CD14-positive monocyte (primary cell): ENCODE data around the gene PITHD1. TPM values are rescaled to one million over a fixed set of nuclear protein-coding genes. Genes with fewer than 3 reads are reported as not detected.

Experiments used
- DNase-seq, 3 donors: peaks; one replicate each; pipeline ENCODE4 v3.0.0-alpha.2; 2011 to 2022
- H2AFZ ChIP-seq: 2 replicates; pipeline ENCODE4 v1.6.0; 2012; ENCODE audit warnings: mild to moderate bottlenecking, low read depth, low read length, inconsistent platforms; ENCODE audit not compliant: insufficient read depth, poor library complexity, severe bottlenecking
- H3K27ac ChIP-seq, 2 donors: 1 replicate in 1 of 2; 2 replicates in 1 of 2; pipeline ENCODE4 v1.5.1; 2012 to 2013; ENCODE audit warnings: low read length in 2 of 2, control low read depth in 1 of 2, inconsistent platforms in 1 of 2, low read depth in 1 of 2, mild to moderate bottlenecking in 1 of 2
- H3K27me3 ChIP-seq, 2 donors: one replicate each; pipeline versions ENCODE4 v1.6.0 to v1.6.1; 2011 to 2013; ENCODE audit warnings: low read length in 2 of 2; ENCODE audit not compliant: control insufficient read depth in 2 of 2, insufficient read depth in 2 of 2
- H3K36me3 ChIP-seq, 2 donors: replicated peaks in 1 of 2; 1 replicate in 1 of 2; 2 replicates in 1 of 2; pipeline versions ENCODE4 v1.5.1 to v1.6.1; 2012 to 2013; ENCODE audit warnings: low read length in 2 of 2, control low read depth in 1 of 2, inconsistent platforms in 1 of 2, mild to moderate bottlenecking in 1 of 2; ENCODE audit not compliant: insufficient read depth in 2 of 2, control insufficient read depth in 1 of 2
- H3K4me1 ChIP-seq, 2 donors: 1 replicate in 1 of 2; 2 replicates in 1 of 2; pipeline versions ENCODE4 v1.5.1 to v1.6.1; 2012 to 2013; ENCODE audit warnings: low read length in 2 of 2, control low read depth in 1 of 2, inconsistent platforms in 1 of 2, mild to moderate bottlenecking in 1 of 2, moderate library complexity in 1 of 2; ENCODE audit not compliant: insufficient read depth in 2 of 2, control insufficient read depth in 1 of 2
- H3K4me2 ChIP-seq: replicated peaks from 2 replicates; pipeline ENCODE3; 2012; ENCODE audit warnings: low read length, moderate library complexity, mild to moderate bottlenecking; ENCODE audit not compliant: poor library complexity, severe bottlenecking; ENCODE audit errors: extremely low read depth
- H3K4me3 ChIP-seq, 3 experiments: fragments of 200-600 bp in 1 of 3; sonication (generic) in 1 of 3; replicated peaks in 1 of 3; 1 replicate in 2 of 3; 2 replicates in 1 of 3; pipeline ENCODE4 v1.5.1; 2011 to 2013; ENCODE audit warnings: low read length in 3 of 3, mild to moderate bottlenecking in 3 of 3, control low read depth in 2 of 3, low read depth in 2 of 3, inconsistent platforms in 1 of 3, moderate library complexity in 1 of 3
- H3K79me2 ChIP-seq: 2 replicates; pipeline ENCODE4 v1.6.0; 2012; ENCODE audit warnings: mild to moderate bottlenecking, control low read depth, inconsistent platforms, low read length, moderate library complexity; ENCODE audit not compliant: insufficient read depth
- H3K9ac ChIP-seq: 2 replicates; pipeline ENCODE4 v1.6.0; 2017; ENCODE audit warnings: low read length, mild to moderate bottlenecking; ENCODE audit not compliant: insufficient read depth, poor library complexity, severe bottlenecking
- H3K9me3 ChIP-seq, 2 donors: replicated peaks in 1 of 2; 1 replicate in 1 of 2; 2 replicates in 1 of 2; pipeline versions ENCODE4 v1.5.1 to v1.6.1; 2012 to 2013; ENCODE audit warnings: low read length in 2 of 2, control low read depth in 1 of 2; ENCODE audit not compliant: control insufficient read depth in 1 of 2, insufficient read depth in 1 of 2
- H4K20me1 ChIP-seq: 2 replicates; pipeline ENCODE4 v1.6.0; 2012; ENCODE audit warnings: mild to moderate bottlenecking, low read length, control low read depth, moderate library complexity; ENCODE audit not compliant: insufficient read depth
- H3K27ac Mint-ChIP-seq, 7 donors: one replicate each; pipeline ENCODE4 v1.8.0; 2020; ENCODE audit warnings: mild to moderate bottlenecking in 7 of 7, mixed read lengths in 7 of 7, moderate library complexity in 6 of 7, inconsistent platforms in 2 of 7
- H3K27me3 Mint-ChIP-seq, 3 donors: one replicate each; pipeline ENCODE4 v1.8.0; 2021 to 2022; ENCODE audit warnings: low read depth in 3 of 3, mild to moderate bottlenecking in 3 of 3, mixed read lengths in 3 of 3, moderate library complexity in 3 of 3, inconsistent platforms in 1 of 3
- H3K36me3 Mint-ChIP-seq, 2 donors: one replicate each; pipeline ENCODE4 v1.8.0; 2020; ENCODE audit warnings: mixed read lengths in 2 of 2, inconsistent platforms in 1 of 2, mild to moderate bottlenecking in 1 of 2
- H3K4me1 Mint-ChIP-seq: one replicate; pipeline ENCODE4 v1.8.0; 2020; ENCODE audit warnings: mild to moderate bottlenecking, mixed read lengths
- H3K4me3 Mint-ChIP-seq, 2 donors: one replicate each; pipeline ENCODE4 v1.8.0; 2020; ENCODE audit warnings: mild to moderate bottlenecking in 2 of 2, mixed read lengths in 2 of 2, moderate library complexity in 1 of 2
- H3K9me3 Mint-ChIP-seq, 7 donors: one replicate each; pipeline ENCODE4 v1.8.0; 2020 to 2022; ENCODE audit warnings: mixed read lengths in 7 of 7, mild to moderate bottlenecking in 6 of 7, moderate library complexity in 6 of 7, inconsistent platforms in 2 of 7
- CTCF ChIP-seq: fragments of 200-600 bp; IDR thresholded peaks from one replicate; pipeline ENCODE4 v1.8.0; 2022; ENCODE audit warnings: antibody characterized with exemption, mild to moderate bottlenecking
- WGBS: methylation state at CpG from one replicate; pipeline ENCODE4 v1.1.5; 2013; ENCODE audit warnings: missing lambda C conversion rate; ENCODE audit not compliant: insufficient coverage; 5-methylcytosine and 5-hydroxymethylcytosine counted together
- intact Hi-C, 2 donors: fragments of 100-400 bp; cut with micrococcal nuclease; formaldehyde crosslinking; loops; one replicate each; pipeline versions ENCODE4 v1.15.0 to v1.15.1; 2023
- polyA plus RNA-seq, 3 donors: library from polyadenylated mRNA; depleted of rRNA in 1 of 3; unstranded in 2 of 3; stranded (reverse) in 1 of 3; fragments of 300-500 nt in 2 of 3; fragments of >200 nt in 1 of 3; fragmentation: Illumina TruSeq in 2 of 3; gene quantifications; 1 replicate in 2 of 3; 2 replicates in 1 of 3; pipeline ENCODE4 v1.2.3, GENCODE V29; 2012 to 2021

Gene PITHD1
- polyA plus RNA-seq, 3 donors: 20.8 to 40.8 (median 29.9) TPM

- Histone ChIP-seq H3K9ac (no peak overlapping the region), H3K4me2 (no peak overlapping the region), H3K9me3 (no peaks in the 10 kb centered on the region), H3K79me2 (no peaks in the 10 kb centered on the region), H3K4me1 (peaks cover 26% of the 10 kb centered on the region in 2 donors), H2AFZ (no peak overlapping the region), H3K27me3 (no peaks in the 10 kb centered on the region), H3K36me3 (no peaks in the 10 kb centered on the region), H3K4me3 (no peak overlapping the region), H4K20me1 (no peaks in the 10 kb centered on the region), H3K27ac (peak overlapping the region in 1 of 2 donors; percentile 68)
- DNase-seq: peak in 2 of 3 donors; percentile 72 to 77
- H3K9me3 Mint-ChIP-seq: no peaks in the 10 kb centered on the region
- TF ChIP-seq CTCF: no peak
- no CpG with 5 or more reads among the region's 3 CpGs for WGBS
- H3K27ac Mint-ChIP-seq: peak overlapping the region in 3 of 7 donors; percentile 12 to 38 (median 18)
- intact Hi-C loops: no loop called here
- no peak overlapping the region for H3K4me3 Mint-ChIP-seq
- H3K27me3 Mint-ChIP-seq: peaks cover 0 to 5% (median 0%) of the 10 kb centered on the region in 3 donors
- H3K36me3 Mint-ChIP-seq: no peaks in the 10 kb centered on the region
- peaks cover 27% of the 10 kb centered on the region for H3K4me1 Mint-ChIP-seq
These were observed 57.8 kb downstream of the PITHD1 start for GRCh38 chr1:23836037-23836436.

Other genes starting within 250 kb of the PITHD1 start
- gene E2F2, start 247.2 kb upstream of the PITHD1 start, polyA plus RNA-seq: 1 to 10 TPM in 2 of 3 donors, under 1 TPM in 1; 0.24 to 4.7 (median 1.8) TPM
- gene ID3, start 218.9 kb upstream of the PITHD1 start, polyA plus RNA-seq: 10 to 100 TPM in 1 of 3 donors, 1 to 10 TPM in 2; 1.1 to 31.1 (median 2.5) TPM
- gene RPL11, start 86.6 kb upstream of the PITHD1 start, polyA plus RNA-seq: 100 to 1,000 TPM; 542 to 923 (median 552) TPM
- gene ELOA, start 34.9 kb upstream of the PITHD1 start, polyA plus RNA-seq: 10 to 100 TPM; 25.4 to 31.2 (median 28.7) TPM
- 10 to 100 TPM; 68.3 to 86.7 (median 74.1) TPM for gene LYPLA2, start 12.7 kb downstream of the PITHD1 start, polyA plus RNA-seq
- gene GALE, start 22.3 kb downstream of the PITHD1 start, polyA plus RNA-seq: 10 to 100 TPM; 17.6 to 21.9 (median 18.0) TPM
- 10 to 100 TPM; 17.8 to 26.7 (median 22.1) TPM for gene HMGCL, start 47.0 kb downstream of the PITHD1 start, polyA plus RNA-seq
- 10 to 100 TPM; 24.2 to 97.7 (median 96.6) TPM for gene FUCA1, start 89.9 kb downstream of the PITHD1 start, polyA plus RNA-seq
- gene CNR2, start 134.9 kb downstream of the PITHD1 start, polyA plus RNA-seq: under 1 TPM; 0.03 to 0.12 (median 0.11) TPM
- gene PNRC2, start 181.4 kb downstream of the PITHD1 start, polyA plus RNA-seq: 10 to 100 TPM; 71.7 to 89.7 (median 71.7) TPM
- gene SRSF10, start 201.9 kb downstream of the PITHD1 start, polyA plus RNA-seq: 10 to 100 TPM; 66.6 to 76.2 (median 75.6) TPM